Large intestine (tissue), 3 donors: Measurements from ENCODE around the gene FFAR2. TPM values are rescaled to one million over a fixed set of nuclear protein-coding genes. Genes with fewer than 3 reads are reported as not detected.

Source experiments
- DNase-seq, 2 donors: peaks; one replicate each; pipeline versions ENCODE4 v3.0.0 to v3.0.0-alpha.2; 2013
- H3K27ac ChIP-seq: one replicate; pipeline ENCODE4 v1.5.1; 2013; ENCODE audit warnings: low read length
- H3K27me3 ChIP-seq: 2 replicates; pipeline ENCODE4 v1.6.1; 2013; ENCODE audit warnings: low read length; ENCODE audit not compliant: control insufficient read depth, insufficient read depth
- H3K36me3 ChIP-seq: 2 replicates; pipeline ENCODE4 v1.6.1; 2013; ENCODE audit warnings: low read length; ENCODE audit not compliant: control insufficient read depth, insufficient read depth
- H3K4me1 ChIP-seq: one replicate; pipeline ENCODE4 v1.6.1; 2013; ENCODE audit warnings: low read length; ENCODE audit not compliant: control insufficient read depth, insufficient read depth
- H3K4me3 ChIP-seq: one replicate; pipeline ENCODE4 v1.5.1; 2013; ENCODE audit warnings: low read length
- H3K9me3 ChIP-seq: one replicate; pipeline ENCODE4 v1.6.1; 2013; ENCODE audit warnings: mild to moderate bottlenecking, low read depth, low read length, moderate library complexity; ENCODE audit not compliant: control insufficient read depth
- WGBS: methylation state at CpG from one replicate; pipeline ENCODE4 v1.1.5; 2013; ENCODE audit warnings: low lambda C conversion rate; ENCODE audit not compliant: insufficient coverage; 5-methylcytosine and 5-hydroxymethylcytosine counted together
- polyA plus RNA-seq: library from polyadenylated mRNA; unstranded; fragments of 120-200 nt; gene quantifications from one replicate; pipeline ENCODE4 v1.2.1, GENCODE V29; 2013

Gene FFAR2
- polyA plus RNA-seq, 1 donor = 3.1 TPM

DNA sequence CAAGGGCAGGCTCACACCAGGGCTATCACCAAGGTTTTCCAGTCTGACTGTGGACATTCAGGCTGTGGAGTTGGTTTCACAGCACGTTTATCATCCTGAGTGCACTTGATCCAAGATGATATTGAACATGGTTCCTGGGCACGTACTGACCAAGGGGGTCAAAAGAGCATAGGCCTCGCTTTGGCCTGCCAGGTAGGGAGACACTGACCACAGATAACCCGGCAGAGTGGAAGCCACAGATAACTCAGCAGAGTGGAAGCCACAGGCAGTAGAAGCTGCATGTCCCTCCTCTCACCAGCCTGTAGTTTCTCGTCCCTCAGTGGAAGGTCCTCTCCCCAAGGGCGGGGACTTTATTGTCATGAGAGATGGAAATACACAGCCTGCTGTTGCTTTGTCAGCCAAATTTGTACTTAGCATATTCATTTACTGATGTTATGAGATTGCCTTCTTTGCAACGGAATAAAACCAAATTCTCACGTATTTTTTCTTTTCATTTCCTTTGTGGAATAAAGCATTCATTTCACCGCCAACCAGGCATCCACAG lies 51.0 kb downstream of the FFAR2 start:
- Histone ChIP-seq H3K4me1 (peaks cover 4% of the 10 kb centered on the region), H3K27me3 (no peaks in the 10 kb centered on the region), H3K4me3 (no peak overlapping the region), H3K36me3 (peaks cover 4% of the 10 kb centered on the region), H3K27ac (no peak overlapping the region), H3K9me3 (no peaks in the 10 kb centered on the region)
- DNase-seq = no peak
- 80% methylated on average over 1 of the region's 9 CpGs for WGBS

DNA sequence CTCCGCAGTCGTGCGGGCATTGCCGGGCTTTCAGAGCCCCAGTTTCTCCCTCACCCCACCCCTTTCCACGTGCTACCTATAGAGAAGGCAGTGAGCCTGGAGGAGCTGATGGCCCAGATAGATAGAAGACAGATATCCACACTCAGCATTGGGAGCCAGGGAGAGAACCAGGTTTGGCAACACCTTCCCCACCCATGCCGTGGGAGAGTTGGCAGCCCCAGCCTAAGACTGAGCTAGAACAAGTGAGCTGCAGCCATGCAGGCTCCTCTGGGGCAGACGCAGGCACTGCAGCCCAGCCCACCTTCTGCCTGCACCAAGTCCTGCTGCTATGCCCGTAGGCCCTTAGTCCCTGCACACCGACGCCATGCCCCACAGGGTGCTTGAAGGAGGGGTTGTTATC lies 52.6 kb downstream of the FFAR2 start:
- no CpG with 5 or more reads among the region's 10 CpGs for WGBS

More for the DNA sequence above, 52.6 kb downstream of the FFAR2 start:
- Histone ChIP-seq H3K9me3 (no peaks in the 10 kb centered on the region), H3K27me3 (no peaks in the 10 kb centered on the region), H3K4me1 (no peaks in the 10 kb centered on the region), H3K4me3 (no peak overlapping the region), H3K27ac (no peak overlapping the region), H3K36me3 (peaks cover 4% of the 10 kb centered on the region)
- DNase-seq = no peak

Other genes with a start within 250 kb of the FFAR2 start
- not detected for gene FAM187B, start 219.5 kb upstream of the FFAR2 start, polyA plus RNA-seq
- gene LSR, start 199.3 kb upstream of the FFAR2 start, polyA plus RNA-seq = 99.1 TPM
- gene USF2, start 179.3 kb upstream of the FFAR2 start, polyA plus RNA-seq = 121 TPM
- gene HAMP, start 165.7 kb upstream of the FFAR2 start, polyA plus RNA-seq = 1.4 TPM
- 0.37 TPM for gene MAG, start 156.1 kb upstream of the FFAR2 start, polyA plus RNA-seq
- gene CD22, start 119.1 kb upstream of the FFAR2 start, polyA plus RNA-seq = 2.2 TPM
- 1.8 TPM for gene FFAR1, start 100.4 kb upstream of the FFAR2 start, polyA plus RNA-seq
- 0.79 TPM for gene FFAR3, start 89.8 kb upstream of the FFAR2 start, polyA plus RNA-seq
- gene GPR42, start 77.2 kb upstream of the FFAR2 start, polyA plus RNA-seq = 0.22 TPM
- 0.40 TPM for gene KRTDAP, start 42.2 kb downstream of the FFAR2 start, polyA plus RNA-seq
- 36.0 TPM for gene DMKN, start 65.4 kb downstream of the FFAR2 start, polyA plus RNA-seq
- gene SBSN, start 80.1 kb downstream of the FFAR2 start, polyA plus RNA-seq = not detected
- not detected for gene GAPDHS, start 85.2 kb downstream of the FFAR2 start, polyA plus RNA-seq
- 89.6 TPM for gene TMEM147, start 97.4 kb downstream of the FFAR2 start, polyA plus RNA-seq
- not detected for gene ATP4A, start 115.4 kb downstream of the FFAR2 start, polyA plus RNA-seq
- gene PMIS2, start 137.9 kb downstream of the FFAR2 start, polyA plus RNA-seq = not detected
- gene HAUS5, start 164.5 kb downstream of the FFAR2 start, polyA plus RNA-seq = 13.3 TPM
- gene RBM42, start 180.8 kb downstream of the FFAR2 start, polyA plus RNA-seq = 56.9 TPM
- gene ETV2, start 193.5 kb downstream of the FFAR2 start, polyA plus RNA-seq = 1.5 TPM
- gene COX6B1, start 200.1 kb downstream of the FFAR2 start, polyA plus RNA-seq = 356 TPM
- gene UPK1A, start 218.3 kb downstream of the FFAR2 start, polyA plus RNA-seq = 0.04 TPM